ENCODE measurements around the gene DRAXIN.

The DRAXIN gene

DNA sequence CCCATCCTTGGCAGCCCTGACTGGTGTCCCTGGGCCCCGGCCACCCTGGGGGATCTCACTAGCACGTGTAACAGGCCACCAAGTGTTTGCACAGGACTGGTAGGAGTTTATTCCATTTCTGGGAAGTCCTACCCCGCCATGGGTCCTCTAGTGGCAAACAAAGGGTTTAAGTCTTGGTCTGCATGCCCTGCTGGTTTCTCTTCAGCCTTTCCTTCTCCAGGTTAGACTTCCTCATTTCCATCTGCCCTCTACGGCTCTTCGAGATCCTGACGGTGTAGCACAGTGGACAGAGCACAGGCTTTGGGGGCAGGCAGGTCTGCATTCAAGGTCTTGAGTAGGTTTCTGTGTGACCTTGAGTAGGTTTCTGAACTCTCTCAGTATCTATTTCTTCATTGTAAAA, 47.3 kb downstream of the DRAXIN start:
- DNase-seq (ENCODE audit: low read depth), result no peak

DNA sequence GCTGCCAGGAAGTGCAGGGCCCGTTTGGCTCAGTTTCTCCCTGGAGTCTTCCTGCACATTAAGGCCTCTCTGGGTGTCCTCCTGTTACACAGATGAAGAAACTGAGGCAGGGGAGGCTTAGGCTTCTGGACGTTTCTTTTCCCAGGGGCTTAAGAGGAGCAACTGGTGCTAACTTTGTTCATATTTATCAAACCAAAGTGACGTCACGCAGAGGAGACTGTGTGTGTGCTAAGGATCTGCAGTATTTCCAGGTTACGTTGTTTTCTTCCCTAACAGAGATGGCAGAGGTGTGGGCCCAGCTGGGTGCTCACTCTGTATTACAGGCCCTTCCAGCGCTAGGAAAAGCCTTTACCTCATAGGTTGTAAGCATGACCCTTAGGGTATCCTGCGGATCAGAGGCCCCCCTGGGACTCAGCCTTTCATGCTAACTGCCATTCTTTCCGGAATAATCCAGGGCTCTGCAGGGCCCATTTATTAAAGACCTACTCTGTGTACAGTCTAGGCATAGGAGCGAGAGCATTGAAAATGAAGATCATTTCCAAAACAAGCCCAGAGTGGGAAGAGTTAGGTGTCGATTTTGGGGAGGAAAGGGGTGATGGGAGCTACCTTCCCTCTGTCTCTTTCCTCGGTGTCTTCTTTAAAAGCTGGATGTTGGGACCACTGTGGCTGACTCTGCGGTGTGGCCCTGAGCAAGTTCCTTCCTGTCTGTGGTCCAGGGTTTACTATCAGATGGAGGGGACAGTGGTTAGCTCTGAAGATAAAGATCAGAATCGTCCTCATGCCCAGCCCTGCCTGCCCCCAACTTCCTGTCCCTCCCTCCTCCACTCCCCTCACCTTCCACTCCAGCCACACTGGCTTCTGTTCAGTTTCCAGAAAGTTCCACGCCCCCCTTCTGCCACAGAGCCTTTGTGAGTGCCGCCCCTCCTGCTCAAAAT, 49.0 kb downstream of the DRAXIN start:
- no peak for DNase-seq (ENCODE audit: low read depth)

GRCh38 chr1:11741482-11741881, 50.0 kb downstream of the DRAXIN start:
- DNase-seq (ENCODE audit: low read depth), result no peak

DNA sequence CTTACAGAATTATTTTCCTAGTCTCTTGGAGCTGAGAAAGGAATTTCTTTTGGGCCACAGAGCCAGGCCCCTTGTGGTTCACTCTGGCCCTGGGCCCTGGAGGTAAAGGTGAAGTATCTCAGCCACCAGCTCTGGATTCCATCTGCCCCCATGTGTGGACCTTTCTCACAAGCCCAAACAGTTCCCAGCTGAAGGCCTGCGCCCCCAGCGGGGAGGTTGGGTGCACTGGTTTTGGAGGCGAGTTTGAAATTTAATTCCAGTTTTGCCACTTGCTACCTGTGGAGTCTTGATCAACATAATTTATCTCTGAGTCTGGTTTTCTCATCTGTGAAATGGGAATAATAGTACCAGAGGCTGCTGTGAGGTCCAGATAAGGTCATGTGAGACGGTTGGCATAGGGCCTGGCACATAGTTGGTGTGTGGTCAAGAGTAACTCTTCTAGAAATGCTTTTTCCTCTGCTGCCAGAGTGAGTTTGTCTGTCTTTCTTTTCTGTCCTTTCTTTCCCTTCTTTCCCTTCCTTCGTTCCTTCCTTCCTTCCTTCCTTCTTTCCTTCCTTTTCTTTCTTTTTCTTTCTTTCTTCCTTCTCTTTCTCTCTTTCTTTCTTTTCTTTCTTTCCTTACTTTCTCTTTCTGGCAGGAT, 50.5 kb downstream of the DRAXIN start:
- DNase-seq (ENCODE audit: low read depth), result no peak

GRCh38 chr1:11744287-11744686, 52.8 kb downstream of the DRAXIN start:
- no peak for DNase-seq (ENCODE audit: low read depth)

GRCh38 chr1:11746092-11746491, 54.6 kb downstream of the DRAXIN start:
- DNase-seq (ENCODE audit: low read depth), result no peak

GRCh38 chr1:11746795-11747487, 55.4 kb downstream of the DRAXIN start:
- DNase-seq (ENCODE audit: low read depth), result no peak

- no peak for DNase-seq (ENCODE audit: low read depth)
These were observed 57.0 kb downstream of the DRAXIN start for GRCh38 chr1:11748294-11749202.

DNA sequence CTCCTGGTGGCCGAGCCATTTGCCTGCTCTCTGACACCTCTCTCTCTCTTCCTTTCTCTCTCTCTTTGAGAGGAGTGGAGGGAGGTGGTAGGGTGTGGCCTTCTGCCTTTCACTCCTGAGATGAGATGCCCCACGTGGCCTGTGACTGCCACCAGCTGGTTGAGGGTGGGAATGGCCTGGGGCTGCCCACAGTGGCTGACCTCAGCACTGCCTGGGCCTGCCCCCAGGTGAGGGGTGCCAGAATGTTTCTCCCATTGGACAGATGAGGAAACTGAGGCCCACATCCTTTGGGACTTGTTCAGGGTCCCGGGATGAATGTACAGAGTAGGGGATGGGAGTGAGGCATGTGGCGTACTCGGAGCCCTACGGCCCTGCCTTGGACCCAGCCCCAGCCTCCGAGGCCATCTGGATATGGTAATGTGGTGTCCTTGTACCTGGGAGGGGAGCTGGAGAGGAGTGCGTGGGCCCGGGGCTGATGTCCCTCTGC, 57.7 kb downstream of the DRAXIN start:
- no peak for DNase-seq (ENCODE audit: low read depth)

DNA sequence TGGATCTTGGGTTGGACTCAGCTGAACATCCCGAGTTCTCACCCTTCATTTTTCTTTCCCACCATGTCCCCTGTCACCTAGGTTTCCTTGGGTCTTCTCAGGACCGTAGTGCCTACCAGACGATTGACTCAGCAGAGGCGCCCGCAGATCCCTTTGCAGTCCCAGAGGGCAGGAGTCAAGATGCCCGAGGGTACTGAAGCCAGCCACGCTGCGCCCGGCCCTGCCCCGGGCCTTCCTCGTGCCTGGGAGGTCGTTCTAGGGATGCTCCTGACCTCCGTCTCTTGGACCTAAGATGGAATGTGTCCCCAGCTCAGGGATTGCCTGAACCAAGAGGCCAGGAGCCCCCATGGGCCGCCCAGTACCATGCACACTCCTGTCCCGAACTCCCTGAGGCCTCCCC, 58.5 kb downstream of the DRAXIN start:
- no peak for DNase-seq (ENCODE audit: low read depth)

GRCh38 chr1:11751087-11751486, 59.6 kb downstream of the DRAXIN start:
- no peak for DNase-seq (ENCODE audit: low read depth)

- no peak for DNase-seq (ENCODE audit: low read depth)
These were observed 61.0 kb downstream of the DRAXIN start for GRCh38 chr1:11752359-11753088.

DNA sequence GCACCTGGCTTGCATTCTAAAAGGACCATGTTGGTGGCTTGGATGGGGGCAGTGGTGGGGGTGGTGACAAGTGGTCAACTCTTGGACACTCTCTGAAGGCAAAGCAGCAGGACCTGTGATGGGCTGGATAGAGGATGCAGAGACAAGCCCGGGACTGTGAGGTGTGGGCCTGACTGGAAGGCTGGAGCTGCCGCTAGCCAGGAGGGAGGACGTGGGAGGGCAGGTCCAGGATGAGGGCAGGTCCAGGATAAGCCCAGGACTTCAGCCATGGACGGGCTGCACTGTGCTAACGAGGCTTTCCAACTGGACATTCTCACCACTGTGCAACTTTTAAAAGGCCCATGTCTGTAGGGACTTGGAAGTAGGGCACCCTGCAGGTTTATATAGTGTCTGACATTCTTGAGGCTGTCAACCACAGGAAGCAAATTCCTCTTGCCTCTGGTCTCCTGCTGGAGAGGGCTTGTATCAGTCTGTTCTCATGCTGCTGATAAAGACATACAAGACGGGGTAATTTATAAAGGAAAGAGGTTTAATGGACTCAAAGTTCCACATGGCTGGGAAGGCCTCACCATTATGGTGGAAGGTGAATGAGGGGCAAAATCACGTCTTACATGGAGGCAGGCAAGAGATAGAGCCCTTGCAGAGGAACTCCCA, 62.2 kb downstream of the DRAXIN start:
- no peak for DNase-seq (ENCODE audit: low read depth)

- DNase-seq (ENCODE audit: low read depth), result no peak
These were observed 65.5 kb downstream of the DRAXIN start for GRCh38 chr1:11757047-11757446.

DNA sequence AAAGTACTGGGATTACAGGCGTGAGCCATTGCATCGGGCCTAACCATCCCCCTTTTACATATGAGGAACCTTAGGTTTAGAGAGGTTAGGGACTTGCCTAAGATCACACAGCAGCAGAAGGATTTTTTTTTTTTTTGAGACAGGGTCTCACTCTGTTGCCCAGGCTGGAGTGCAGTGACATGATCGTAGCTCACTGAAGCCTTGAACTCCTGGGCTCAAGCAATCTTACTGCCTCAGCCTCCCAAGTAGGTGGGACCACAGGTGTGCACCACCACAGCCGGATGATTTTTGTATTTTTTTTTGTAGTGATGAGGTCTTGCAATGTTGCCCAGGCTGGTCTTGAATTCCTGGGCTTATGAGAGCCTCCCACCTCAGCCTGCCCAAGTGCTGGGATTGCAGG, 68.3 kb downstream of the DRAXIN start:
- no peak for DNase-seq (ENCODE audit: low read depth)

GRCh38 chr1:11761285-11761684, 69.8 kb downstream of the DRAXIN start:
- no peak for DNase-seq (ENCODE audit: low read depth)

GRCh38 chr1:11761988-11762406, 70.5 kb downstream of the DRAXIN start, which contains the start of gene C1orf167:
C1orf167 (plus strand) TSS chr1:11762193; CDS start chr1:11764401, 2,208 bp downstream.
- DNase-seq (ENCODE audit: low read depth), result no peak

DNA sequence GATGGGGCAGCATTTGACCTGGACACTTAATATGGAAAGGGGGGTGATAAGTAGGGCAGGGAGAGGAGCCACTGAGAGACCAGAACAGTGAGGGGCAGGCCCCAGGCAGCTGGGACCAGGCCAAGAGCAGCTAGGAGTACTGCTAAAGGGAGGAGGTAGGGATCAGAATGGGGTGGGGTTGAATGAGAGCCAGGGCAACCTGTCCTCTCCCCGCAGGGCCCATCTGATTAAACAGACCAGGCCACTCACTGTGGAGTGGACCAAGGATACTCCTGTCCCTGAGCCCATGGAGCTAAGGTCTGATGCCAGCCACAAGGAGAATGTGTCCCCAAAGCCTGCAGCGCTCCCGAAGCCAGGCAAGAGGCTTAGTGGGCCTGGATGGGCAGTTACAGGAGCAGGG, 72.6 kb downstream of the DRAXIN start:
- no peak for DNase-seq (ENCODE audit: low read depth)

DNA sequence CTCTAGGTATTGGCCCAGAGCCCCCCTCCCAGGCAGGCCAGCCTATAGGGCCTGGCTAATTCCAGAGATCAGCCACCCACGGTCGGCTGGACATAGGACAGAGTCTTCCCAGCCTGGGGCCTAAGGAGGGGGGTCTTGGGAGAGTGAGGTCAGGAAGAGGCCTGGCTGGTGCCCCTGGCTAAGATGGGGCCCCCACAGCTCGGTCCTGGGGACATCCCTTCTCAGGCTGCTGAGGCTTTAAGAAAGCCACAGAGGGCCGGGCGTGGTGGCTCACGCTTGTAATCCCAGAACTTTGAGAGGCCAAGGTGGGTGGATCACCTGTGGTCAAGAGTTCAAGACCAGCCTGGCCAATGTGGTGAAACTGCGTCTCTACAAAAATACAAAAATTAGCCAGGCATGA, 73.0 kb downstream of the DRAXIN start:
- DNase-seq (ENCODE audit: low read depth), result no peak

Data from stimulated activated CD8-positive, alpha-beta memory T cell treated with anti-CD3 and anti-CD28 coated beads, Interleukin-7, amount 100 ng/mL, for 24 hours (primary cell).